Daoy (cell line): ENCODE results near the gene HHIPL2. TPM values are rescaled to one million over a fixed set of nuclear protein-coding genes. Genes with fewer than 3 reads are reported as not detected.

Experiments
- DNase-seq: peaks from one replicate; pipeline ENCODE4 v3.0.0-alpha.2; 2015; ENCODE audit warnings: low read depth
- total RNA-seq: library from RNA; depleted of rRNA; stranded (reverse); fragments of >200 nt; shearing (Covaris generic); gene quantifications from 2 replicates; pipeline ENCODE4 v1.2.3, GENCODE V29; 2014; rRNA removed

HHIPL2 gene
- total RNA-seq, result 3.8 and 9.0 TPM in 2 replicates

- peak; percentile 56 for DNase-seq
Observed at GRCh38 chr1:222547944-222548671, at the start of gene HHIPL2. TSS of gene HHIPL2 (minus strand) at chr1:222548104. CDS start at chr1:222548044, 60 bp downstream.

GRCh38 chr1:222596696-222597095 lies 48.8 kb upstream of the HHIPL2 start:
- no peak for DNase-seq

GRCh38 chr1:222594789-222595188 lies 46.9 kb upstream of the HHIPL2 start:
- no peak for DNase-seq

- DNase-seq, result peak; percentile 36
Observed at GRCh38 chr1:222592171-222592570, 44.3 kb upstream of the HHIPL2 start.

GRCh38 chr1:222589462-222590302 lies 41.8 kb upstream of the HHIPL2 start, which contains the start of gene TAF1A:
TSS of gene TAF1A (minus strand) at chr1:222589933.
- peak; percentile 92 for DNase-seq

- DNase-seq, result no peak
Observed at GRCh38 chr1:222588135-222588534, 40.2 kb upstream of the HHIPL2 start.

GRCh38 chr1:222586842-222587241 lies 38.9 kb upstream of the HHIPL2 start:
- DNase-seq, result no peak

GRCh38 chr1:222583079-222583478 lies 35.2 kb upstream of the HHIPL2 start:
- DNase-seq, result no peak

- peak; percentile 60 for DNase-seq
Observed at GRCh38 chr1:222582099-222582774, 34.3 kb upstream of the HHIPL2 start.

GRCh38 chr1:222579316-222579715 lies 31.4 kb upstream of the HHIPL2 start:
- no peak for DNase-seq

GRCh38 chr1:222570837-222571236 lies 22.9 kb upstream of the HHIPL2 start:
- no peak for DNase-seq

- DNase-seq, result no peak
Observed at GRCh38 chr1:222561656-222562055, 13.8 kb upstream of the HHIPL2 start.

- no peak for DNase-seq
Observed at GRCh38 chr1:222557574-222557973, 9.7 kb upstream of the HHIPL2 start.

- peak; percentile 45 for DNase-seq
Observed at GRCh38 chr1:222557148-222557547, 9.2 kb upstream of the HHIPL2 start.

GRCh38 chr1:222555992-222556615 lies 8.2 kb upstream of the HHIPL2 start:
- DNase-seq, result no peak

GRCh38 chr1:222554177-222554576 lies 6.3 kb upstream of the HHIPL2 start:
- no peak for DNase-seq

GRCh38 chr1:222552882-222553281 lies 5.0 kb upstream of the HHIPL2 start:
- DNase-seq, result no peak

GRCh38 chr1:222547260-222547614 lies 667 bp downstream of the HHIPL2 start:
- DNase-seq, result no peak

GRCh38 chr1:222546548-222547259 lies 1.2 kb downstream of the HHIPL2 start:
- DNase-seq, result peak; percentile 98

GRCh38 chr1:222546091-222546490 lies 1.8 kb downstream of the HHIPL2 start:
- DNase-seq, result no peak

- no peak for DNase-seq
Observed at GRCh38 chr1:222543817-222544216, 4.1 kb downstream of the HHIPL2 start.
